Inflammatory macrophage treated with lipopolysaccharide for 1 hour (primary cell): ENCODE results near the gene IPCEF1.
A peak's percentile ranks its signal among the peaks of the same experiment; 100 is the strongest.

Source experiments
- DNase-seq, 2 donors: peaks; one replicate each; pipeline ENCODE4 v3.0.0-alpha.2; 2020 to 2022

The IPCEF1 gene, protein sequence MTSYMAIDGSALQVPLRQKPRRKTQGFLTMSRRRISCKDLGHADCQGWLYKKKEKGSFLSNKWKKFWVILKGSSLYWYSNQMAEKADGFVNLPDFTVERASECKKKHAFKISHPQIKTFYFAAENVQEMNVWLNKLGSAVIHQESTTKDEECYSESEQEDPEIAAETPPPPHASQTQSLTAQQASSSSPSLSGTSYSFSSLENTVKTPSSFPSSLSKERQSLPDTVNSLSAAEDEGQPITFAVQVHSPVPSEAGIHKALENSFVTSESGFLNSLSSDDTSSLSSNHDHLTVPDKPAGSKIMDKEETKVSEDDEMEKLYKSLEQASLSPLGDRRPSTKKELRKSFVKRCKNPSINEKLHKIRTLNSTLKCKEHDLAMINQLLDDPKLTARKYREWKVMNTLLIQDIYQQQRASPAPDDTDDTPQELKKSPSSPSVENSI

DNA sequence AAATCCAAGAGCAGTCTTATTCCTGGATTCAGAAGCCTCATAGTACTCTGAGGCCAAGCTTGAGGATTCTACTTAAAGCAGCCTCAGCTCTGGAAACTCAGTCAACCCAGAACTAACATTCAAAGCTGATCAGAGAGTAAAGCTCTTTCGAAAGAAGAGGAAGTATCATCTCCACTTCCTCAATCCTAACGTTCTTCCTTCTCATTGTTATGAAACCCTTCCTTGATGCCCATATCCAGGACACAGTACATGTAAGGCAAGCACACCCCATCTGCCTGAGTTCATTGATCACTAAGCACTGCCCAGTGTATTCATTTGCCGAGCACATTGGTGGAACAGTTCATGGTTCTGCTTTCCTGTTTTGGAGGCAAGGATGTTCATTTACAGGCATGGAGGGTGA, at the start of gene IPCEF1:
TSS of gene IPCEF1 (minus strand) at position 114 of the 400 bp plus-strand sequence. CDS start 90,856 bp downstream, outside the sequence.
- peak; percentile 76 to 83 for DNase-seq

DNA sequence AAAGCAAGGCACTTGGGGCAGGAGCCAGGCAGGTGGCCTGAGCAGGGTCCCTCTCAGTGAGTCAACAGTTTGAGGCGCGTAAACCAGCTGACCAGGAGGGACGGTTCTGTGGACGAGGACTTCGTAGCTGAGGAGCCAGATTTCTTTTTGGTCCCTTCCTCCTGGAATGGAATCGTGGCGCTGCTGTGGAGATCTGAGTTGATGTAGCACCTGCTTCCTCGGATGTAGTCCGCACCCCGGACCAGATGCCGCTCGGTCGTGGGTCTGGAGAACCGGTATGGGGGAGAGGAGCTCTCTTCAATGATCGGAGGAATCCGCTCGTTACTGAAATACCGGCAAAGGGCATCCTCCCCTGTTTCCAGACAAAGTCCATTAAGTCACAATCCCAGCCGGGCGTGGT, 49.7 kb upstream of the IPCEF1 start:
- no peak for DNase-seq

DNA sequence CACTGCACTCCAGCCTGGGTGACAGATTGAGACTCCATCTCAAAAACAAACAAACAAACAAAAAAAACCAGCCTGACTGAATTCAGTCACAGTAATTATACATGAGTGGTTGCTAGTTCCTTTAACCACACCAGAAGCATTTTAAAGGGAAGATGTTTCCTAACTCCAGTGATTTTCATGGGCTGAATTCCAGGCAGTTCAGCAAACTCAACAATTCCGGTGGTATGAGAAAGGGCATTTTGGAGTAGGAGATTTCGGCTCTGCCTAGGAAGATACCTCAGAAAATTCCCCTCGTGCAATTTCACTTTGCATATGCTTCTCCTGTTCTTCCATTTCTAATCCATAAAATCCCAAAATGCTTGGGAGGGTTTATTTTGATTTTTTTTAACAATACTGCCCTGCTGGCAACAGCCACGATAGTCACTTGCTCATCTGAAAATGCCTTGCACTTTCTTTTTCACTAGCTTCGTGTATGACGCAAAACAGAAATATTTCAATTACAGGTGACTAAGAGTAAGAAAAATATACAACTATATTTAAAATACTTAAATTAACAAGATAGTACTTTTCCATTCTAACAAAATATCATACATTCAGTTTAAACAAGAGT, 48.3 kb upstream of the IPCEF1 start:
- no peak for DNase-seq

DNA sequence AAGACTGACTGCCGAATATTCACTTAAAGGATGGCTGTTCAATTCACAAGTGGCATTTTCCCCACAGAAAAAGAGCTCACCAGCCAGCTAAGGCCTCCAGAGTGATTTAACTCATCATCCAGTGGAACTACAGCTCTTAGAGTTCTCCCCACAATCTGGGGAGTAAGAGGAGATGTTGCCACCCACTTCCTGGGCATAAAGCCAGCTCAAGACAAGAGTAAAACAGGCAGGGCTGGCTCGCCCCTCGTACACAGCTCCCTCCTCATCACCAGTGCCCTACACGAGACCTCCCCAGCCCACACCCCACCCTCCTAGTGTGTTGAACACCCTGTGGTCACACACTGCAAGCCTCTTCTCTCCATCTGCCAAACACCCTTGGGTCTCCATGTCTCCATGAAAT, 47.2 kb upstream of the IPCEF1 start:
- DNase-seq = no peak

DNA sequence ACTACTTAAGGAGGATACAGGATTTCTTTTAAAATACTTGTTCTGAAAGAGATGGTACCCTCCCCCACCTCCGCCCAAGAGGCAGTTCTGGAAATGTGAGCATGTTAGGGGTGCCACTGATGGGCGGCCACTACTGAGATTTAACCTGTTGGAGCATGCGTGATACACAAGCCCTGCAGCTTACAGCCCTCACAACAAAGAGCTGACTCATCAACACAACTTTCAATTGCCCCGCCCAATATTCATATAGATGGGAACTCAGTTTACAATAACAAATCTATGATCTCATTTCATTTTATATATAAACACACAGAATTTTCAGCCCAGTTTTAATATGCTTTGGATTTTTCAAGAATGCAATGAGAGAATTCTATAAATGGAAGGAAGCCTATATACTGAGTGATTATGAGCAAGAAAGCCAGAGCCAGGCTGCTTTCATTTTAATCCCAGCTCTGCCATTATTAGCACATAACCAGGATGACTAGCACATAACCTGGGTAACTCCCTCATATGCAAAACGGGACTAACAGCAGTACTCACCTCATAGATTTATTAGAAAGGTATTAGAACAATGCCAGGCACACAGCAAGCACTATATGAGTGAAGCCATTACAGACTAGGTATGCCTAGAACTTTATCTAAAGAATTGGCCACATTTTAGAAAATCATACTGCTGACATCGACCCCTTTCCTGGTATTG, 45.6 kb upstream of the IPCEF1 start:
- DNase-seq = no peak

DNA sequence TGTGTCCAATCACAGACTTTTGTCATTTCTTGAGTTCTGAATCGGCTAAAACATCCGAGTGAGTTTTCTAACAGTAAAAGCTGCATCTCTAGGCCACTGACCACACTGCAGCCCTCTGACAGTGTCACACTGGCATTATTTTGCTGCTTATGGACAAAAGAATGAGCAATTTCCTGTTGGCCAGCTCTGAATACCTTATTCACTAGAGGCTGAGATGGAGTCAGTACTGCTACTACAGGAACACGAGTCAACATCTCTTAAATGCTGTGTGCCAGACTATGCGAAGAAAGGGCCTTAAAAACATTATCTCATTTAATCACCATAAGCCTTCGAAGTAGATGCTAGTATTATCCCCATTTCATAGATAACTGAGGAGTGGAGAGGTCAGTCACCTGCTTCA, 42.5 kb upstream of the IPCEF1 start:
- DNase-seq = no peak

DNA sequence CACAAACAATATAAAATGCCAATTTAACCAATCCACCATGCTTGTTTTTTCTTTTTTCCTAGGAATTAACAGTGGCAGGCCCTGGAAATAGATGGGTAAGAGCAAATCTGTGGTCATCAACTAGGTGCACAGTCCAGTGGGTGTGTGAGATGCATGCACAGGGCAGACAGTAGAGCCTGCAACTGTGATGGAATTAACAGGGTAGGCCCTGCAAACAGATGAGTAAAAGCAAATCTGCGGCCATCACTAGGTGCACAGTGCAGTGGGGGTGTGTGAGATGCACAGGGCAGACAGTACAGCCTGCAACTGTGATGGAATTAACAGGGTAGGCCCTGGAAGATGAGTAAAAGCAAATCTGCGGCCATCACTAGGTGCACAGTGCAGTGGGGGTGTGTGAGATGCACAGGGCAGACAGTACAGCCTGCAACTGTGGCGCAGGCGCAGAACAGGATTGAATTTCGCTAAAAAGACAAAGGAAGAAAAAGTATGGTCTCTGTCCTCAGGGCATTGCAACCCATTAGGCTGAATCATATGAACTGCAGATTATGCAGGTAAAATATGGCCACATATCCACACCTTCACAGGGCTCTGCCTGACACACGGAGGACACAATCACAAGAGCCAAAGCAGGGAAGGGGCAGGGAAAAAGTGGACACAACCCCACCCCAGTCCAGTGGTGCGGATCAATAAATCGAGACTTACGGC, 41.0 kb upstream of the IPCEF1 start:
- DNase-seq = no peak

DNA sequence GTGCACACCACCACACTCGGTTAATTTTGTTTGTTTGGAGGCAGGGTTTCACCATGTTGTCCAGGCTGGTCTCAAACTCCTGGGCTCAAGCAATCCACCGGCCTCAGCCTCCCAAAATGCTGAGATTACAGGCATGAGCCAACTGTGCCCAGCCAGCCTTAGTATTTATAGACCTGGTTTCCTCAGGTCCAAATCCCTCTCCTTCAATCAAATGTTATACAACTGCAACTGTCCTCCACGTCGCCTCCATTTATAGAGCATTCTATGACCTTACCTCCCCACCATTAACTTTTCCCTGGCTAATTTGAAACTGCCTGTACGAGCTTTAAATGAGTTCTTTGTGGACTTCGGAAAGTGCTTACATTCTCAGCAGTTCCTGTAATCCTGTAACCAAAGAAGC, 39.3 kb upstream of the IPCEF1 start:
- no peak for DNase-seq

DNA sequence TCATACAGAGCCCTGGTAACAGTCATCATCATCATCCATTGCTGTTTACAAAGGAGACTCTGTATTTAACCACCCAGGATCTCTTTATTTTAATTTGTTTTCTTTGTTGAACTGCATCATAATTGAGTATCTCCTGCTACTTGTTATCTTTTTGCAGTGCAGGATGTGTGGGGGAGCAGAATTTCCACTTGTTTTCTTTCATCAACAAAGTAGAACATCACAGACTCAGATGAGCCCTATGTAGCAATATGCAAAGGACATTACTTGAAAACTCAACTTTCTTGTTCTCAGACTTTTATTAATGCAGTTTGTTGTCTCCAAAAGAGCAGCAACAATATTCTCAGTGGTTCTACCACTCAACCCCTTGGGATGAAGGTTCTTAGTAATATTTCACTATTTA, 38.7 kb upstream of the IPCEF1 start:
- no peak for DNase-seq

DNA sequence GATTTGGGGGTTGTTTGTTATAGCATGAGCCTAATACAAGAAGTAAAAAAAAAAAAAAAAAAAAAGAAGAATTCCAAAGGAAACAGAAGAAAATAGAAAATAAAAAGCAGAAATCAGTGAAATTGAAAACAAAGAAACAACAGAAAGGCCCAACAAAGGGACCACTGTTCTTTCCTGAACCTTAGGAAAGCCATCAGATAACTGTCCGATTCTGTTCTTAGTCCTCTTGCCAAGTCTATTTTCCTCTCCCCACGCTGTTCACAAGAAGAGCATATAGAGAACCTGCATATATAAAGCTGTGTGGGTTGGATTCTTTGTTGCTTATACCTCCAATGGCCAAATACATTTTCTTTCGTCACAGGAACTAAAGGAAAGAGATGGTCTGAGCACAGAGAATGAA, 38.0 kb upstream of the IPCEF1 start:
- no peak for DNase-seq

DNA sequence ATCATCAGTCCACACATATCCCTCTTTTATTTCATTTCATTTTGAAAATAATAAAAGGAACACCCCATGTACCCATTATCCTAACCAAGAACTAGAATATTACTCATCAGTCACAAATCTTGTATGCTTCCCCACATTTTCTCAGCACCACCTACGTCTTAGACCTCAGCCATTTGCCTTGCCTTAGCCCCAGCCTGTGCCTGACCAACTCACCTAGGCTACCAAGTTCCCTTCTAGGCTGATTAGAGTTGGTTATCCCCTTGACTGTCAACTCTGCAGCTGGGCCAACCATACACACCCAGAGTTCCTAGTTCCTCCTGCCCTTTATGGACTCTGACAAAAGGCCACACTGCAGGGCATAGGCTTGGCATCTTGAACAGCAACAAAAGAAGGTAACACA, 33.4 kb upstream of the IPCEF1 start:
- no peak for DNase-seq

DNA sequence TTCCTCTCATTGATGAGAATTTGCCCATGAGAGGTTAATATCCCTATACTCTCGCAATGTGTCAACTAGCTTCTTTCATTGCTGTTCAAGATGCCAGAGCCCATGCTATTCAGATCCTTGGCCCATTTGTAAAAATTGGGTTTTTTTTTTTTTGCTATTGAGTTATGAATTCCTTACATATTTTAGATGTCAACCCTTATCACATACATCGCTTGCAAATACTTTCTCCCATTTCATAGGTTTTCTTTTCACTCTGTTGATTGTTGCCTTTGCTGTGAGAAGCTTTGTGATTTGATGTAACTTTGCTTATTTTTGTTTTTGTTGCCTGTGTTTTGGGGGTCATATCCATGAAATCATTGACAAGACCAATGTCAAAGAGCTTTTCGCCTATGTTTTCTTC, 32.2 kb upstream of the IPCEF1 start:
- no peak for DNase-seq

DNA sequence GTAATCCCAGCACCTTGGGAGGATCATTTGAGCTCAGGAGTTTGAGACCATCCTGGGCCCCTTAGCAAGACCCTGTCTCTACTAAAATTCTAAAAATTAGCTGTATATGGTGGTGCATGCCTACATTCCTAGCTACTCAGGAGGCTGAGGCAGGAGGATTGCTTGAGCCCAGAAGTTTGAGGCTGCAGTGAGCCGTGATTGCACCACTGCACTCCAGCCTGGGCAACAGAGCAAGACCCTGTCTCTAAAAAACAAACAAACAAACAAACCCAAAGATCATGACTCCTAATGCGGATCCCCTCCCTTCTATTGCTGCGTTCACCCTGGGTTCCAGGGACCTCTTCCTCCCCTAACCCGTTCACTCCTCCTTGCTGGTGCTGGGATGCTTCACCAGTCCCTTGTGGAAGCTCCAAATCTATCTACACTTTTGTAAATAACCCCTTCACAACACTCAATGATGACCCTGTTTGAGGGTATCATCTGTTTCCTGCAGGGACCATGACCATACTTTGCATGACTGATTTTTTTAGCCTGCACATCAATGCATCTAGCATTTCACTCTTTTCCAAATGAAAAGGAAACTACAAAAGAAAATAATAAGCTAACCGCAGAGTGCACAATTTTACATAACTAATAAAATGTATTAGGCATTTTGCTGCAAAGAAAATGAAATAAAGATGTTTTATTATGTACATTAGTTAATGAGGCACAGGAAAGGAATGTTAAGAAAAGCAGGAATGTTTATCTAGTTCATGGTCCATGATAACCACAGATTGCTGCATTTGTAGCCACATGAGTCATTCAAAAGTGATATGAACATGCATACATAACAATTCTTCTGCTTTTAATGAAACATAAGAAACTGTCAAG, 30.5 kb upstream of the IPCEF1 start:
- no peak for DNase-seq

DNA sequence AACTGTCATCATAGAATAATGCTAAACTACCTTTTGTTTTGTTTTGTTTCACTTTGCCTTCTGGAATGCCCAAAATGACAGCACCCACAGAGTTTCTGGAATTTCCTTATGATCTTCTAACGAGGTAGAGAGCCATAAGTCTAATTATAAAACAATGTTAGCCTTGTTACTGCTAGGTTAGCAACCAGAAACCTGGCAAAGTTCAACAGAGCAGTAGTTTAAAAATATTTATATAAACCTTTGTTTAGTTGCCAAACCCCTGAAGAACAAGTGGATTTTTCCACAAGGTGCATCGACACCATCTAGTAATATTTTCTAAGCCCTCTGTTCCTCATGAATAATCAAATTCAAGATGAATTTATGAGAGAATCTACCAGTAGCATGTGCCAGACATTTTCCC, 27.6 kb upstream of the IPCEF1 start:
- no peak for DNase-seq

DNA sequence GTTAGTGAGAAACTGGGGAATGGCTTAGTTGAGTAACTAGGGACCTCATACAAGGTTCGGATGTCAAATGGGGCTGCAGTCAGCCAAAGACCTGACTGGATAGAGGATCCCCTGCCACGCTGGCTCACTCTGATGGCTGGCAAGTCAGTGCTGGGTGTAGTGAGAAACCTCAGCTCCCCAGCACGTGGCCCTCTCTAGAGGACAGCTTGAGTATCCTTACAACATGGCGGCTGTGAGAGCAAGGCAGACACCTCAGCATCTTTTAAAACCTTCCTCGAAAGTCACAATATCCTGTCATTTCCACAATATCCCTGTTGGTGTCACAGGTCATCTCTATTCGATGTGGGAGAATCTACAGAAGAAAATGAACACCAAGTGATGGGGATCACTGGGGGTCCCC, 26.7 kb upstream of the IPCEF1 start:
- no peak for DNase-seq

DNA sequence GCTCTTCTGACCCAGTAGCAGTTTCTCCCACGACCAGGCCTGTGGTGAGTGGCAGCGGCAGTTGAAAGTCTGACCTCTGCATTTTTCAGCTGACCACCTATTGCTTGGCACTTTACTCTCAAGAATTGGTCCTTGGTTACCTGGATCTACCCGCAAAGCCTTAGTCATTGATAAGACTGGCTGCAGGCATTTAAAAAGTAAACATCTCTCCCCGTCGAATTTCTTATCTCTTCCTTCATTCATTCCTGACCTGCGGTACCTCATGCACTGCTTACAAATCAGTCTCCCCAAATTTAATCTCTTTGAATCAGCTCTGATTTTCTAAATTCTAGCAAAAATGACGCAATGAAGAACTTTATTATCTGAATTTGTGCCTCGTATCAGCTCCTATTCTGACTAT, 26.1 kb upstream of the IPCEF1 start:
- no peak for DNase-seq

DNA sequence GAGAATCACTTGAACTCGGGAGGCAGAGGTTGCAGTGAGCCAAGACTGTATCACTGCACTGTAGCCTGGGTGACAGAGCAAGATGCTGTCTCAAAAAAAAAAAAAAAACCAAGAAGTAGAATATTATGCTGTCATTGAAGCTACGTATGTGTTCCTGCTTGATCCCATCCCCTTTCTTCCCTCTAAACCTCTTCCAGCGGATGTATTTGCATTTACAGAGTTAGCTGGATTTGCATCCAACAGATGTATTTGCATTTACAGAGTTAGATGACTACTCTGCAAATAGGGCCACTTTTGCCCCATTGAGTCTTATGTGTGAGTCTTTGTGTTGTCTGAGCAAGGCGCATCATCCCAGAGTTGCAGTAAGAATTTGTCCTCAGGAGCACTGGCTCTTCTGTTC, 24.9 kb upstream of the IPCEF1 start:
- DNase-seq = no peak

DNA sequence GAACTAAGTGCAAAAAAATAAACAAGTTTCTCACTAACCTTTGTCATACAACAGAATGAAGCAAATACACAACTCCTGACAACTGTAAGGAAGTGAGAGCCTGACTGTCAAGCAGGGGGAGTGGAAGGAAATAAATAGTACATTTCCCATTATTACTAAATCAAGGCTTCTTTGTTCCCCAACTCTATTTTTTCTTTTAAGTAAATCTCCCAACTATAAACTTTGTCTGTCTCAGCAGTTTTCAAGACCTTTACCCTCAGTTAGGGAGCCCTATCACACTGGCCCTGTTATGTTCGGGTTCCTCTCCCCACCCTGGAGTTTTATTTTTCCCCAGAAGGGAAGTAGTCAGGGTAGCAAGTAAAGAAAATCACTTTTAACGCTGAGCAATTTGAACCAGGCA, 24.1 kb upstream of the IPCEF1 start:
- peak; percentile 52 to 73 for DNase-seq

DNA sequence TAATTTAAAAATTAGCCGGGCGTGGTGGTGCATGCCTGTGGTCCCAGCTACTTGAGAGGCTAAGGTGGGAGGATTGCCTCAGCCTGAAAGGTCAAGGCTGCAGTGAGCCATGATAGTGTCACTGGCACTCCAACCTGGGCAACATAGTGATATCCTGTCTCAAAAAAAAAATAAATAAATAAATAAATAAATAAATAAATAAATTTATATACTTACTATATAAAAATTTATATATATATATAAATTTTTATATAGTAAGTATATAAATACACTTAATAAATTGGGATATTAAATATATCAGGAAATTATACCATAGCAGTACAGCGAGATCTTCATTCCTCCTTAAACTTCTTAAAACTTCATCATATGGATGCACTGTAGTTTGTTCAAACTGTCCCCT, 23.0 kb upstream of the IPCEF1 start:
- no peak for DNase-seq

DNA sequence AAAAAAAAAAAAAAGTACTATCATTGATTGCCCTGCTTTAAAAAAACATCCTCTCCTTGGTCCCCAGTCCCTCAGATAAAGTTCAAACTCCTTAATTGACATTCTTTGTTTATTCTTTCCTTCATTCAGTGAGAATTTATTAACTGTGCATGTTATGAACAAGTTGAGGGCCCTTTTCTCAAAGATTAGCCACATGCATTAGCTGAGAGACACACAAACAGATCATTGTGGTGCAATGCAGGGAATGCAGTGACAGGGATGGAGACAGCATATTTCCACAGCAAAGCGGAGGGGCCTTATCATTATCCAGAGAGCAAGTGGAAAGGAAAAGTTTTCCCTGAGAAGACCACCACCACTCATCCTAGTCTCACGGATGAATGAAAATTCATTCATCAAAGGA, 21.9 kb upstream of the IPCEF1 start:
- no peak for DNase-seq

DNA sequence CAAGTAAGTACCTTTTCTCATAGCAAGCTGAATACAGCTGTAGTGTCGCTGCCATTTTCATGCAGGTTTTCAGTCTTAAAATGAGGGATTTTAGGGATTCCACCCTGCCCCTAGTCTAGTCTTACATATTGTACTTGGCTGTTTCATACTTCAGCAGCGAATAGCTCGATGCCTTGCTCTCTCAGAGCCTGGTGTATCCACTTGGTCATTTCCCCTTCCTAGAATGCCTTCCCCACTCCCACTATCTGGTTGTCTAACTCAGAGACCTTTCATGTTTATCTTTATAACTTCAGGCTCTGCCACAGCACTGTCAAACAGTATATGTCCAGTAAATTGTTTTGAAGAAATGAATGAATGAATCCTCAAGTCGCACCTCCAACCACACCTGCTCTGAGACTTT, 21.1 kb upstream of the IPCEF1 start:
- no peak for DNase-seq

DNA sequence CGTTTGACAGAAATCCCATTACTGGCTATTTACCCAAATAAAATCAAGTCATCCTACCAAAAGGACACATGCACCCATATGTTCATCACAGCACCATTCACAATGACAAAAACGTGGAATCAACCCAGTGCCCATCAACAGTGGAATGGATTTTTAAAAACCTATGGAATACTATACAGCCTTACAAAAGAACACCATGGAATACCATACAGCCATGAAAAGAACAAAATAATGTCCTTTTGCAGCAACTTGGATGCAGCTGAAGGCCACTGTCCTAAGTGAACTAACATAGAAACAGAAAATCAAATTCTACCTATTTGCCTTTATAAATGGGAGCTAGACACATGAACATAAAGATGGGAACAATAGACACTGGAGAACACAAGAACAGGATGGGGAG, 17.4 kb upstream of the IPCEF1 start:
- DNase-seq = no peak
